Heart right ventricle (tissue), 16 donors: ENCODE measurements around the gene KIF26B. TPM values are rescaled to one million over a fixed set of nuclear protein-coding genes. Genes with fewer than 3 reads are reported as not detected.

Experiments
- ATAC-seq, 8 donors: fragments of 200-7000 bp; cut with Tn5 transposase; one replicate each; pipeline ENCODE4 v1.9.1; 2020; ENCODE audit warnings: mild to moderate bottlenecking in 8 of 8, moderate library complexity in 8 of 8, moderate number of reproducible peaks in 1 of 8
- DNase-seq, 2 donors: peaks; one replicate each; pipeline ENCODE4 v3.0.0-alpha.2; 2020
- H3K27ac ChIP-seq, 10 donors: fragments of 200-600 bp; sonication (generic) in 2 of 10; one replicate each; pipeline versions ENCODE4 v1.5.0 to v1.8.0; 2020 to 2022; ENCODE audit warnings: mild to moderate bottlenecking in 3 of 10
- H3K27me3 ChIP-seq, 7 donors: fragments of 200-600 bp; one replicate each; pipeline ENCODE4 v1.8.0; 2021 to 2022; ENCODE audit warnings: mild to moderate bottlenecking in 2 of 7
- H3K36me3 ChIP-seq, 9 donors: fragments of 200-600 bp; sonication (generic) in 1 of 9; one replicate each; pipeline versions ENCODE4 v1.5.0 to v1.8.0; 2020 to 2022; ENCODE audit warnings: mild to moderate bottlenecking in 2 of 9
- H3K4me1 ChIP-seq, 9 donors: fragments of 200-600 bp; sonication (generic) in 1 of 9; one replicate each; pipeline versions ENCODE4 v1.5.0 to v1.8.0; 2020 to 2022; ENCODE audit warnings: mild to moderate bottlenecking in 4 of 9
- H3K4me3 ChIP-seq, 10 donors: fragments of 200-600 bp; sonication (generic) in 2 of 10; one replicate each; pipeline versions ENCODE4 v1.5.0 to v1.8.0; 2020 to 2022; ENCODE audit warnings: mild to moderate bottlenecking in 7 of 10, moderate library complexity in 2 of 10
- H3K9me3 ChIP-seq, 11 donors: fragments of 200-600 bp in 10 of 11; sonication (generic) in 2 of 11; one replicate each; pipeline versions ENCODE4 v1.5.0 to v1.8.0; 2013 to 2022; ENCODE audit warnings: mild to moderate bottlenecking in 2 of 11, control low read depth in 1 of 11, moderate library complexity in 1 of 11
- WGBS, 2 donors: extraction: QIAGEN DNeasy Blood & Tissue Kit; methylation state at CpG; one replicate each; pipeline ENCODE4 v1.1.7; 2013; ENCODE audit warnings: inconsistent platforms in 1 of 2; 5-methylcytosine and 5-hydroxymethylcytosine counted together
- intact Hi-C, 10 donors: fragments of 100-400 bp; cut with DNase I; formaldehyde crosslinking; loops; one replicate each; pipeline versions ENCODE4 v1.11.1 to v1.14.2; 2022
- polyA plus RNA-seq, 2 donors: library from polyadenylated mRNA; stranded (reverse); fragments of 200-250 nt; gene quantifications; one replicate each; pipeline ENCODE4 v1.2.3, GENCODE V29; 2013
- total RNA-seq, 10 donors: library from RNA; stranded (reverse); fragmentation: NEBNext Ultra II Directional in 3 of 10; extraction: Animal tissue kit (Norgen Biotek cat#: 25700) in 3 of 10; gene quantifications; one replicate each; pipeline versions ENCODE4 v1.2.1 to v1.2.4, GENCODE V29; 2021 to 2023
- TF ChIP-seq, protein P1 (sequence below), 9 donors: fragments of 200-600 bp; sonication (generic) in 2 of 9; IDR thresholded peaks; one replicate each; pipeline versions ENCODE4 v1.5.0 to v1.8.0; 2021 to 2022; ENCODE audit warnings: antibody characterized with exemption in 9 of 9, mild to moderate bottlenecking in 5 of 9, moderate library complexity in 1 of 9
- donor health status: Arrhythmogenic right ventricular cardiomyopathy.
- donor health status: ischemic (EF 13 %, LVEDD 7.1; RV severe dilation, severe dysfunction).
- donor health status: healthy with polysubstance abuse.
- donor health status: DM: no; HTN: yes; CAD: no.
- donor health status: DM: no; HTN: no; CAD: no.
- donor health status: ischemic (EF 25% LVEDD 6.9; RV normal size, moderate dysfunction).
- donor health status: ischemic (EF 25% LVEDD 5.7; RV mildly dilated, moderate dysfunction).
- donor health status: healthy.
- donor health status: DM: yes; HTN: yes; CAD: no.
- donor health status: Ischemic cardiomyopathy.
- donor health status: ischemic (EF 35%, LVEDD 5.7; RV mildly dilated, moderate dysfunction).
- donor health status: nonischemic (EF 11% LVEDD 7.7; RV severe dilation, severe dysfunction).
- donor health status: DM: yes; HTN: yes; CAD: no.
- donor health status: PGD.
- donor health status: ischemic (EF 29% LVEDD 5.4; RV normal size, mild dysfunction).
- donor health status: nonischemic (EF 23%, LVEDD 6.1; RV moderate dilation, normal function).

Gene KIF26B
- total and polyA plus RNA-seq, 12 donors, result 0.66 to 8.8 (median 2.8) TPM

DNA sequence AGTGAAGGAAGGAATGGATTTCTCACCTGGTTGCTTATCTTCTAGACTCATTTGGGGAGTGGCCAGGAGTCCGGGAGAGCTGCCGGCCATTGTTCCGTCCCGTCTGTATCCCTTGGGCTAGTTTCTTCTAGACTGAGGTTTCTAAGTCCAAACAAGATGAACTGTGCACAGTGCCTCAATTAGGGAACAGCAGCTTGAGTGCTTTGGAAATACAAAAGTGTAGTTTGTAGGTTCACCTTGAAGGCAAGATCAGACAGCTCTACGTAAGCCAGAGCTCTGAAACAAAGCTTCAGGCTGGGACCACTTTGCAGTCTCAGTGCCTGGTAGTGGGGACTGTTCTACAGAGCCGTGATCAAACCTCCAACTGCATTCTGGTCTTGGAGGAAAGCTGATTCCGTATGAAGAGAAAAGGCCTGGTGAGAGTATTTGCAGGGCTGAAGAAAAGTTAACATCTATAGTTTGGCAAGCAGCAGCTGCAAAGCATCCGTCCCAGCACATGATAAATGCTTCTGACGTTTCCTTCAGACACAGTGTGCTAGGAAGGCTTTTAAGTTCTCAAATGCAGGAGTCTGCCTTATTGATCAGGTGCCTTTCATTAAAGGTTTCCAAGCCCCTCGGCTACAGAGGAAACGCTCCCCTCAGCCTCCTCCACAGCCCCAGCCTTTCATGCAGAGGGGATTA is 432.8 kb downstream of the KIF26B start:
- whole genome bisulfite sequencing, 2 donors, result 83 to 88% methylated on average over 11 of the region's 11 CpGs
- DNase-seq (no peak), ATAC-seq (no peak)
- intact Hi-C loops, result no loop called here
- Histone ChIP-seq H3K4me1 (no peaks in the 10 kb centered on the region), H3K9me3 (no peaks in the 10 kb centered on the region), H3K27me3 (peaks cover 0 to 15% (median 0%) of the 10 kb centered on the region in 7 donors), H3K27ac (no peak overlapping the region), H3K4me3 (no peak overlapping the region), H3K36me3 (no peaks in the 10 kb centered on the region)
- TF ChIP-seq, protein P1, sequence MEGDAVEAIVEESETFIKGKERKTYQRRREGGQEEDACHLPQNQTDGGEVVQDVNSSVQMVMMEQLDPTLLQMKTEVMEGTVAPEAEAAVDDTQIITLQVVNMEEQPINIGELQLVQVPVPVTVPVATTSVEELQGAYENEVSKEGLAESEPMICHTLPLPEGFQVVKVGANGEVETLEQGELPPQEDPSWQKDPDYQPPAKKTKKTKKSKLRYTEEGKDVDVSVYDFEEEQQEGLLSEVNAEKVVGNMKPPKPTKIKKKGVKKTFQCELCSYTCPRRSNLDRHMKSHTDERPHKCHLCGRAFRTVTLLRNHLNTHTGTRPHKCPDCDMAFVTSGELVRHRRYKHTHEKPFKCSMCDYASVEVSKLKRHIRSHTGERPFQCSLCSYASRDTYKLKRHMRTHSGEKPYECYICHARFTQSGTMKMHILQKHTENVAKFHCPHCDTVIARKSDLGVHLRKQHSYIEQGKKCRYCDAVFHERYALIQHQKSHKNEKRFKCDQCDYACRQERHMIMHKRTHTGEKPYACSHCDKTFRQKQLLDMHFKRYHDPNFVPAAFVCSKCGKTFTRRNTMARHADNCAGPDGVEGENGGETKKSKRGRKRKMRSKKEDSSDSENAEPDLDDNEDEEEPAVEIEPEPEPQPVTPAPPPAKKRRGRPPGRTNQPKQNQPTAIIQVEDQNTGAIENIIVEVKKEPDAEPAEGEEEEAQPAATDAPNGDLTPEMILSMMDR (IDR thresholded peaks at IDR 0.05), result no peak

DNA sequence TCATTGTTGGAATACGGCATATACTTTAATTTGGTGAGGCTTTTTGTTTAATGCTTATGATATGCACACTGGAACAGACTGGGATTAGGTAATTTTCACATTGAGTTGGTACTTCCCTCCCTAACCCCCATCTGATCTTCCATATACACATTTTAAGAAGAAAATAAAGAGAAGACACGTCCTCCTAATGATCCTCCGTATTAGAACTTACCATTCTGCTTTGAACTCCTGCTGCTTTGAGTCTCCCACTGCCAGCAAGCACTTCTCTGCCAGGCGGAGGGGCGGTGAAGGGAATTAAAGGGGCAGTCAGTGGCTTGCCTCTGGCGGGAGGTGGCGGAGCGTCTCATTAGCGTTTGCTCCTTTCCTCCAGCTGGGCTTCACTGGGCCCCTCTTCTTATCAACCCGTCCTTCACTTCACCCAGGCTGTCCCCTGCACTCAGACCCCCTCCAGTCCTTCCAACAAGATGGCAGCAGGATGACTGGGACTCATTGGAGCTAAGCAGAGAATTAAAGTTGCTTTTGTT is 433.4 kb downstream of the KIF26B start:
- TF ChIP-seq, protein P1 (IDR thresholded peaks at IDR 0.05), result no peak
- H3K4me3 ChIP-seq, result no peak overlapping the region
- ATAC-seq, result no peak
- no peaks in the 10 kb centered on the region for H3K9me3 ChIP-seq
- H3K27ac ChIP-seq, result no peak overlapping the region
- H3K4me1 ChIP-seq, result no peaks in the 10 kb centered on the region
- WGBS, 2 donors, result 90 to 92% methylated on average over 10 of the region's 10 CpGs
- intact Hi-C loops, result no loop called here
- H3K36me3 ChIP-seq, result no peaks in the 10 kb centered on the region
- H3K27me3 ChIP-seq, result peaks cover 0 to 15% (median 0%) of the 10 kb centered on the region in 7 donors
- no peak for DNase-seq

DNA sequence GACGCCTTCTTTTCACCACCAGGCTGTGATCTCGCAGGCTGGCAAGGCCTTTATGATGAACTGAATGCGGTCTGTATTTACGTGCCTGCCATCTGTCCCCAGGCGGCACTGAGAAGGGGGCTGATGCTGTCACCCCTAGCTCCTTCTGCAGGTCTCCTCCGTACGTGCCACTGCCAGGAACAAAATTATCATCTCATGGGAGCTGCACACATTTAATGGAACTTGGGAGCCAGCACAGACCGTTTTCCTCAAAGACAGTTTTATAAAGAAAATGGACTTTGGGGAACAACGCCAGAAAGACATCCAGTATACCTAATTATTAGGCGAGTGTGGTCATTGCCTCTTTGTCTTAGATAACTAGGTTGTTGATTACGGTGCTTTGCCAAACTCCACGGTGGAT is 434.5 kb downstream of the KIF26B start:
- intact Hi-C loops, result no loop called here
- H3K4me1 ChIP-seq, result no peaks in the 10 kb centered on the region
- peaks cover 0 to 15% (median 0%) of the 10 kb centered on the region in 7 donors for H3K27me3 ChIP-seq
- TF ChIP-seq, protein P1 (IDR thresholded peaks at IDR 0.05), result no peak
- ATAC-seq (no peak), DNase-seq (no peak)
- H3K9me3 ChIP-seq, result peaks cover 0 to 9% (median 0%) of the 10 kb centered on the region in 11 donors
- no peaks in the 10 kb centered on the region for H3K36me3 ChIP-seq
- no peak overlapping the region for H3K27ac ChIP-seq
- H3K4me3 ChIP-seq, result no peak overlapping the region
- WGBS, 2 donors, result 82% methylated on average over 12 of the region's 12 CpGs

DNA sequence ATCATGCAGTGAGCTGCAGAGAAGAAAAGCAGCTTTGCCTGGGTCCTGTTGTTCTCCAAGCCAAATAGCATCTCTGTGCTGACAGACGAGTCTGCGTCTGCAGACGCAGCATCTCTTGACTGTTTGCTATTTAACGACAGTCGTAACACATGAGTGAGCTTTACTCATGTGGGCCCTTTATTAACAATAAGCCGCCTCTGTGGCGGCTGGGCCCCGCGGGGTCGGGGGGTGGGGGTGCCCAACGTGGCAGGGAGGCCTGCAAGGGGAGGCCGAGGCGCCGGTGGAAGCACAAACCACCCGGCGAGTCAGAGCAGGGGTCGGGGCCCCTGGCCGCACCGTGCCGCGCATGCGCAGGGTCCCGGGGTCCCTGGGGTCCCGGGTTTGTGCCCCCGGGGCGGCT is 435.1 kb downstream of the KIF26B start:
- Histone ChIP-seq H3K27ac (no peak overlapping the region), H3K4me3 (no peak overlapping the region), H3K36me3 (no peaks in the 10 kb centered on the region), H3K4me1 (no peaks in the 10 kb centered on the region), H3K27me3 (peaks cover 0 to 15% (median 0%) of the 10 kb centered on the region in 7 donors), H3K9me3 (peaks cover 0 to 15% (median 0%) of the 10 kb centered on the region in 11 donors)
- no peak for ATAC-seq
- intact Hi-C loops, result no loop called here
- DNase-seq, result no peak
- 90 to 91% methylated on average over 26 of the region's 26 CpGs for WGBS, 2 donors
- TF ChIP-seq, protein P1 (IDR thresholded peaks at IDR 0.05), result no peak
